ENCODE results near the gene ZNF566. TPM values are rescaled to one million over a fixed set of nuclear protein-coding genes. Genes with fewer than 3 reads are reported as not detected.

The ZNF566 gene
- total RNA-seq, 2 donors from 2014 or later, result 5.5 to 10.2 TPM

DNA sequence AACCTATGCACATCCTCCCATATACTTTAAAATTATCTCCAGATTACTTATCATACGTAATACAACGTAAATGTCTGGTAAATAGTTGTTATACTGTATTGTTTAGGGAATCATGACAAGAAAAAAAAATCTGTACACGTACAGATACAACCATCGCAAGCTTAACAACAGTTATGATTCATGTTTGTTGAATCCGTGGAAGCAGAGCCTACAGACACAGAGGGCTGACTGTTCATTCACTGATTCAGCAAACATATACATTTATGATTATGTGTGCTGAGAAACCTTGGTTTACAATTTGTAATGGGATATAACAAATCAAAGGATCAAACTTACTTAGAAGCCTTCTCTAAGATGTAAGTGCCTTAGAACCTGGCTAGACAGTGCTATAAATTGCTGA is 37.2 kb upstream of the ZNF566 start:
- Histone ChIP-seq H3K27me3 (no peaks in the 10 kb centered on the region), H3K4me3 (no peak overlapping the region), H3K9me3 (peaks cover 0 to 58% of the 10 kb centered on the region in 2 donors), H3K4me1 (peaks cover 0 to 18% of the 10 kb centered on the region in 2 donors), H3K36me3 (peaks cover 37% of the 10 kb centered on the region), H3K27ac (no peak overlapping the region)
- DNase-seq (ENCODE audit: low spot score), result no peak
- TF ChIP-seq CTCF (IDR thresholded peaks at IDR 0.05), result no peak

DNA sequence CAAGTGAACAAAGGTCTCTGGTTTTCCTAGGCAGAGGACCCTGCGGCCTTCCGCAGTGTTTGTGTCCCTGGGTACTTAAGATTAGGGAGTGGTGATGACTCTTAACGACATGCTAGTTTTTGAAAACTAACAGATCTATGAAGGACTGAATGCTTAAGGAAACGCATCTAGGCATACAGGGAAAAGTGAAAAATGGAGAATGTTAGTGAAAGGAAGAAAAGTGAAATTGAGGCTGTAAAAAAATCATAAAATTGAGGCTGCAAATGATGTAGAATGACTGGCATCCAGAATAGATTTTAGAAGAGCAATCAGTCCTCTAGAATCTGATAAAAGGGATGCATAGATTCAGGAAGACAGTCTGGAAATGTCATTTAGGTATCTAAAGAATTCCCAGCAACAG is 35.3 kb upstream of the ZNF566 start:
- H3K9me3 ChIP-seq, result peaks cover 0 to 62% of the 10 kb centered on the region in 2 donors
- H3K4me1 ChIP-seq, result peaks cover 0 to 18% of the 10 kb centered on the region in 2 donors
- H3K27me3 ChIP-seq, result no peaks in the 10 kb centered on the region
- no peak for DNase-seq (ENCODE audit: low spot score)
- peaks cover 53% of the 10 kb centered on the region for H3K36me3 ChIP-seq
- no peak overlapping the region for H3K4me3 ChIP-seq
- TF ChIP-seq CTCF (IDR thresholded peaks at IDR 0.05), result no peak
- no peak overlapping the region for H3K27ac ChIP-seq

- Histone ChIP-seq H3K4me3 (no peak overlapping the region), H3K27ac (no peak overlapping the region), H3K4me1 (no peaks in the 10 kb centered on the region), H3K27me3 (no peaks in the 10 kb centered on the region), H3K9me3 (peaks cover 38 to 99% of the 10 kb centered on the region in 2 donors), H3K36me3 (peaks cover 61% of the 10 kb centered on the region)
- no peak for DNase-seq (ENCODE audit: low spot score)
- no peak for TF ChIP-seq CTCF (IDR thresholded peaks at IDR 0.05)
Measured at GRCh38 chr19:36514012-36514612, 24.8 kb upstream of the ZNF566 start.

- no peak for TF ChIP-seq CTCF (IDR thresholded peaks at IDR 0.05)
- Histone ChIP-seq H3K4me1 (no peaks in the 10 kb centered on the region), H3K27ac (no peak overlapping the region), H3K9me3 (peaks cover 4 to 82% of the 10 kb centered on the region in 2 donors), H3K4me3 (no peak overlapping the region), H3K27me3 (no peaks in the 10 kb centered on the region), H3K36me3 (peaks cover 3% of the 10 kb centered on the region)
- no peak for DNase-seq (ENCODE audit: low spot score)
Measured at GRCh38 chr19:36508325-36508724, 19.0 kb upstream of the ZNF566 start.

- no peak for TF ChIP-seq CTCF (IDR thresholded peaks at IDR 0.05)
- Histone ChIP-seq H3K27me3 (no peaks in the 10 kb centered on the region), H3K27ac (no peak overlapping the region), H3K9me3 (peaks cover 0 to 46% of the 10 kb centered on the region in 2 donors), H3K36me3 (no peaks in the 10 kb centered on the region), H3K4me3 (no peak overlapping the region), H3K4me1 (no peaks in the 10 kb centered on the region)
- DNase-seq (ENCODE audit: low spot score), result no peak
Measured at GRCh38 chr19:36501973-36502372, 12.6 kb upstream of the ZNF566 start.

- no peak overlapping the region for H3K27ac ChIP-seq
- H3K4me1 ChIP-seq, result no peaks in the 10 kb centered on the region
- H3K36me3 ChIP-seq, result no peaks in the 10 kb centered on the region
- no peaks in the 10 kb centered on the region for H3K27me3 ChIP-seq
- no peak for TF ChIP-seq CTCF (IDR thresholded peaks at IDR 0.05)
- H3K9me3 ChIP-seq, result peaks cover 0 to 13% of the 10 kb centered on the region in 2 donors
- DNase-seq (ENCODE audit: low spot score), result no peak
- no peak overlapping the region for H3K4me3 ChIP-seq
Measured at GRCh38 chr19:36497001-36497400, 7.6 kb upstream of the ZNF566 start.

Measured in right atrium auricular region (tissue), 2 donors.